ENCODE measurements around the gene VAT1. TPM values are rescaled to one million over a fixed set of nuclear protein-coding genes. Genes with fewer than 3 reads are reported as not detected.

Gene VAT1
- polyA plus RNA-seq, 1 experiment: 245 TPM

- DNase-seq (ENCODE audit: low read depth): no peak
- Histone ChIP-seq H3K36me3 (ENCODE audit: control insufficient read depth, insufficient read depth, low read length) (peaks cover 33% of the 10 kb centered on the region), H3K4me3 (ENCODE audit: low read depth, low read length) (no peak overlapping the region), H3K27me3 (ENCODE audit: control insufficient read depth, insufficient read depth, low read length) (no peaks in the 10 kb centered on the region)
- CTCF ChIA-PET: interaction anchor here (0.7 to 1.4 kb wide), 2 partner anchors 9 to 17 kb away, joined by 3 read pairs; partner anchors contain the start of gene RPL27
- TF ChIP-seq CTCF (IDR thresholded peaks at IDR 0.05; ENCODE audit: insufficient read depth, low read depth, low read length): no peak
- POLR2A ChIA-PET: interaction anchor here (0.6 kb wide), 1 partner anchor 162 kb away, joined by 3 read pairs; no protein-coding TSS in a partner anchor
Observed at GRCh38 chr17:43014649-43015542, 7.3 kb downstream of the VAT1 start.

GRCh38 chr17:43014020-43014648 lies 8.1 kb downstream of the VAT1 start:
- Histone ChIP-seq H3K27me3 (ENCODE audit: control insufficient read depth, insufficient read depth, low read length) (no peaks in the 10 kb centered on the region), H3K36me3 (ENCODE audit: control insufficient read depth, insufficient read depth, low read length) (peaks cover 33% of the 10 kb centered on the region), H3K4me3 (ENCODE audit: low read depth, low read length) (no peak overlapping the region)
- POLR2A ChIA-PET: no interaction called here
- CTCF ChIA-PET: no interaction called here
- TF ChIP-seq CTCF (IDR thresholded peaks at IDR 0.05; ENCODE audit: insufficient read depth, low read depth, low read length): no peak
- no peak for DNase-seq (ENCODE audit: low read depth)

GRCh38 chr17:43013296-43013695 lies 8.9 kb downstream of the VAT1 start:
- peaks cover 29% of the 10 kb centered on the region for H3K36me3 ChIP-seq (ENCODE audit: control insufficient read depth, insufficient read depth, low read length)
- TF ChIP-seq CTCF (IDR thresholded peaks at IDR 0.05; ENCODE audit: insufficient read depth, low read depth, low read length): no peak

GRCh38 chr17:43011728-43012472 lies 10.3 kb downstream of the VAT1 start:
- no peak for TF ChIP-seq CTCF (IDR thresholded peaks at IDR 0.05; ENCODE audit: insufficient read depth, low read depth, low read length)
- H3K36me3 ChIP-seq (ENCODE audit: control insufficient read depth, insufficient read depth, low read length): peaks cover 22% of the 10 kb centered on the region
- POLR2A ChIA-PET: no interaction called here
- no peak for DNase-seq (ENCODE audit: low read depth)
- no peak overlapping the region for H3K4me3 ChIP-seq (ENCODE audit: low read depth, low read length)
- CTCF ChIA-PET: interaction anchor here (0.5 to 2.1 kb wide), 2 partner anchors 12 to 402 kb away, joined by 4 to 5 read pairs; no protein-coding TSS in a partner anchor
- H3K27me3 ChIP-seq (ENCODE audit: control insufficient read depth, insufficient read depth, low read length): no peaks in the 10 kb centered on the region

More at GRCh38 chr17:43013296-43013695, 8.9 kb downstream of the VAT1 start:
- DNase-seq (ENCODE audit: low read depth): no peak
- ChIA-PET POLR2A (no interaction called here), CTCF (no interaction called here)
- no peaks in the 10 kb centered on the region for H3K27me3 ChIP-seq (ENCODE audit: control insufficient read depth, insufficient read depth, low read length)
- no peak overlapping the region for H3K4me3 ChIP-seq (ENCODE audit: low read depth, low read length)
